ENCODE data around the gene C16orf92. TPM values are rescaled to one million over a fixed set of nuclear protein-coding genes. Genes with fewer than 3 reads are reported as not detected.
A peak's percentile ranks its signal among the peaks of the same experiment; 100 is the strongest.

Gene C16orf92
- polyA plus RNA-seq, 1 experiment = not detected

GRCh38 chr16:30060836-30061554, 38.0 kb downstream of the C16orf92 start:
- DNase-seq (ENCODE audit: low read depth, low spot score) = no peak
- no peak for TF ChIP-seq CTCF (IDR thresholded peaks at IDR 0.05; ENCODE audit: low read depth, low read length)
- no peak overlapping the region for H3K4me3 ChIP-seq (ENCODE audit: low read depth, low read length)
- no peak overlapping the region for H3K27ac ChIP-seq (ENCODE audit: low read depth, low read length)
- ChIA-PET CTCF (no interaction called here), POLR2A (no interaction called here)
- no peaks in the 10 kb centered on the region for H3K27me3 ChIP-seq (ENCODE audit: control insufficient read depth, insufficient read depth, low read length)
- peaks cover 4% of the 10 kb centered on the region; the same call in 1 of the 2 replicates for H3K9me3 ChIP-seq (ENCODE audit: control insufficient read depth, insufficient read depth, low read length)

- CTCF ChIA-PET = interaction anchor here (1.2 kb wide), 1 partner anchor 8 kb away, joined by 4 read pairs; no protein-coding TSS in a partner anchor
- DNase-seq (ENCODE audit: low read depth, low spot score) = no peak
- peaks cover 6% of the 10 kb centered on the region; the same call in 1 of the 2 replicates for H3K9me3 ChIP-seq (ENCODE audit: control insufficient read depth, insufficient read depth, low read length)
- peak overlapping the region; percentile 74 for H3K4me3 ChIP-seq (ENCODE audit: low read depth, low read length)
- TF ChIP-seq CTCF (IDR thresholded peaks at IDR 0.05; ENCODE audit: low read depth, low read length) = no peak
- H3K27me3 ChIP-seq (ENCODE audit: control insufficient read depth, insufficient read depth, low read length) = no peaks in the 10 kb centered on the region
- H3K27ac ChIP-seq (ENCODE audit: low read depth, low read length) = peak overlapping the region; percentile 96
- POLR2A ChIA-PET = no interaction called here
Measured at GRCh38 chr16:30063278-30063892, 40.4 kb downstream of the C16orf92 start.

GRCh38 chr16:30063893-30064728, 41.1 kb downstream of the C16orf92 start:
- peaks cover 6% of the 10 kb centered on the region; the same call in 1 of the 2 replicates for H3K9me3 ChIP-seq (ENCODE audit: control insufficient read depth, insufficient read depth, low read length)
- no peak for DNase-seq (ENCODE audit: low read depth, low spot score)
- CTCF ChIA-PET = interaction anchor here (0.6 to 1.2 kb wide), 3 partner anchors 9 to 57 kb away, joined by 3 to 4 read pairs (median 4); no protein-coding TSS in a partner anchor
- TF ChIP-seq CTCF (IDR thresholded peaks at IDR 0.05; ENCODE audit: low read depth, low read length) = 0 out of 2 replicates have a peak, but pooled peaks have one; percentile 15
- H3K27me3 ChIP-seq (ENCODE audit: control insufficient read depth, insufficient read depth, low read length) = no peaks in the 10 kb centered on the region
- POLR2A ChIA-PET = interaction anchor here (0.6 to 2.2 kb wide), 2 partner anchors 8 to 208 kb away, joined by 6 to 19 read pairs; no protein-coding TSS in a partner anchor
- peak overlapping the region; percentile 74 for H3K4me3 ChIP-seq (ENCODE audit: low read depth, low read length)
- peak overlapping the region; percentile 96 for H3K27ac ChIP-seq (ENCODE audit: low read depth, low read length)

GRCh38 chr16:30064729-30065101, 41.7 kb downstream of the C16orf92 start:
- CTCF ChIA-PET = interaction anchor here (0.6 to 0.9 kb wide), 3 partner anchors 10 to 56 kb away, joined by 3 to 4 read pairs (median 3); no protein-coding TSS in a partner anchor
- Histone ChIP-seq H3K9me3 (ENCODE audit: control insufficient read depth, insufficient read depth, low read length) (peaks cover 6% of the 10 kb centered on the region; the same call in 1 of the 2 replicates), H3K27ac (ENCODE audit: low read depth, low read length) (peak overlapping the region; percentile 96), H3K4me3 (ENCODE audit: low read depth, low read length) (peak overlapping the region; percentile 74), H3K27me3 (ENCODE audit: control insufficient read depth, insufficient read depth, low read length) (no peaks in the 10 kb centered on the region)
- POLR2A ChIA-PET = interaction anchor here (0.6 to 2.6 kb wide), 14 partner anchors 9 to 345 kb away, joined by 3 to 26 read pairs (median 8); partner anchors contain the start of genes MAPK3, PAGR1, PPP4C and TBC1D10B
- TF ChIP-seq CTCF (IDR thresholded peaks at IDR 0.05; ENCODE audit: low read depth, low read length) = no peak
- no peak for DNase-seq (ENCODE audit: low read depth, low spot score)
